HEK293 (cell line): ENCODE measurements around the gene BTRC.

Experiments
- MEIS1 ChIP-seq: sonication (generic); formaldehyde crosslinking; IDR thresholded peaks from 2 replicates; pipeline ENCODE4 v1.8.1; 2022; ENCODE audit warnings: missing genetic modification reagents, mild to moderate bottlenecking, borderline replicate concordance
- ZNF341 ChIP-seq: fragments of 450-650 bp; formaldehyde crosslinking; IDR thresholded peaks from 2 replicates; pipeline ENCODE4; 2016; ENCODE audit warnings: low read depth, missing biosample characterization, missing genetic modification characterization
- ZNF555 ChIP-seq: fragments of 450-650 bp; formaldehyde crosslinking; conservative IDR thresholded peaks from 2 replicates; pipeline ENCODE4 v1.5.1; 2017; ENCODE audit warnings: missing biosample characterization, mild to moderate bottlenecking, missing genetic modification characterization, inconsistent platforms
- TF ChIP-seq, protein P1 (sequence below): fragments of 450-650 bp; formaldehyde crosslinking; IDR thresholded peaks from 2 replicates; pipeline ENCODE4 v1.5.1; 2016; ENCODE audit warnings: missing biosample characterization, missing genetic modification characterization, low read depth
- TF ChIP-seq, protein P2 (sequence below): fragments of 450-650 bp; formaldehyde crosslinking; IDR thresholded peaks from 2 replicates; pipeline ENCODE4 v1.5.1; 2016; ENCODE audit warnings: missing biosample characterization, missing genetic modification characterization
- TF ChIP-seq, protein P3 (sequence below): fragments of 450-650 bp; formaldehyde crosslinking; IDR thresholded peaks from 2 replicates; pipeline ENCODE4 v1.5.1; 2017; ENCODE audit warnings: missing biosample characterization, missing genetic modification characterization

DNA sequence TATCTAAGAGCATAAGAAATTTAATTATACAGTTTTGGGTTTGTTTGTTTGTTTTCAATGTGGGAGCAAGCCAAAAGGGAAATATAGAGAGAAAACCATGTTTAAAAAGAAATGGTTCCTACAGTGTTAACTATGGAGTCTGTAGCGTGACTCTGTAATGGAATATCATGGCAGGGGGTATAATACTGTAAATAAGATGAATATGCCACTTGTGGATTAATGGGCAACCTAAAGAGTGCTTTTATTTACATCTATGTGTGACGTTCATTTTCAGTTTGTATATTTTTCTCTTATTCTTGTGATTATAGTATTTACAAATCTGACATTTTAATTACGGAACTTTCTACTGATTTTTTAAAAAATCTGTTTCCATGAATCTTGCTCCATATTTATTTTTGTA, 138.2 kb downstream of the BTRC start:
- TF ChIP-seq, protein P1, sequence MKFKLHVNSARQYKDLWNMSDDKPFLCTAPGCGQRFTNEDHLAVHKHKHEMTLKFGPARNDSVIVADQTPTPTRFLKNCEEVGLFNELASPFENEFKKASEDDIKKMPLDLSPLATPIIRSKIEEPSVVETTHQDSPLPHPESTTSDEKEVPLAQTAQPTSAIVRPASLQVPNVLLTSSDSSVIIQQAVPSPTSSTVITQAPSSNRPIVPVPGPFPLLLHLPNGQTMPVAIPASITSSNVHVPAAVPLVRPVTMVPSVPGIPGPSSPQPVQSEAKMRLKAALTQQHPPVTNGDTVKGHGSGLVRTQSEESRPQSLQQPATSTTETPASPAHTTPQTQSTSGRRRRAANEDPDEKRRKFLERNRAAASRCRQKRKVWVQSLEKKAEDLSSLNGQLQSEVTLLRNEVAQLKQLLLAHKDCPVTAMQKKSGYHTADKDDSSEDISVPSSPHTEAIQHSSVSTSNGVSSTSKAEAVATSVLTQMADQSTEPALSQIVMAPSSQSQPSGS (tag by site-specific recombination) = no peak
- TF ChIP-seq, protein P2, sequence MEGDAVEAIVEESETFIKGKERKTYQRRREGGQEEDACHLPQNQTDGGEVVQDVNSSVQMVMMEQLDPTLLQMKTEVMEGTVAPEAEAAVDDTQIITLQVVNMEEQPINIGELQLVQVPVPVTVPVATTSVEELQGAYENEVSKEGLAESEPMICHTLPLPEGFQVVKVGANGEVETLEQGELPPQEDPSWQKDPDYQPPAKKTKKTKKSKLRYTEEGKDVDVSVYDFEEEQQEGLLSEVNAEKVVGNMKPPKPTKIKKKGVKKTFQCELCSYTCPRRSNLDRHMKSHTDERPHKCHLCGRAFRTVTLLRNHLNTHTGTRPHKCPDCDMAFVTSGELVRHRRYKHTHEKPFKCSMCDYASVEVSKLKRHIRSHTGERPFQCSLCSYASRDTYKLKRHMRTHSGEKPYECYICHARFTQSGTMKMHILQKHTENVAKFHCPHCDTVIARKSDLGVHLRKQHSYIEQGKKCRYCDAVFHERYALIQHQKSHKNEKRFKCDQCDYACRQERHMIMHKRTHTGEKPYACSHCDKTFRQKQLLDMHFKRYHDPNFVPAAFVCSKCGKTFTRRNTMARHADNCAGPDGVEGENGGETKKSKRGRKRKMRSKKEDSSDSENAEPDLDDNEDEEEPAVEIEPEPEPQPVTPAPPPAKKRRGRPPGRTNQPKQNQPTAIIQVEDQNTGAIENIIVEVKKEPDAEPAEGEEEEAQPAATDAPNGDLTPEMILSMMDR = no peak
- TF ChIP-seq ZNF341 = no peak
- no peak for TF ChIP-seq MEIS1 (CRISPR knock-in tag)
- TF ChIP-seq ZNF555 (tag by site-specific recombination) = no peak
- TF ChIP-seq, protein P3, sequence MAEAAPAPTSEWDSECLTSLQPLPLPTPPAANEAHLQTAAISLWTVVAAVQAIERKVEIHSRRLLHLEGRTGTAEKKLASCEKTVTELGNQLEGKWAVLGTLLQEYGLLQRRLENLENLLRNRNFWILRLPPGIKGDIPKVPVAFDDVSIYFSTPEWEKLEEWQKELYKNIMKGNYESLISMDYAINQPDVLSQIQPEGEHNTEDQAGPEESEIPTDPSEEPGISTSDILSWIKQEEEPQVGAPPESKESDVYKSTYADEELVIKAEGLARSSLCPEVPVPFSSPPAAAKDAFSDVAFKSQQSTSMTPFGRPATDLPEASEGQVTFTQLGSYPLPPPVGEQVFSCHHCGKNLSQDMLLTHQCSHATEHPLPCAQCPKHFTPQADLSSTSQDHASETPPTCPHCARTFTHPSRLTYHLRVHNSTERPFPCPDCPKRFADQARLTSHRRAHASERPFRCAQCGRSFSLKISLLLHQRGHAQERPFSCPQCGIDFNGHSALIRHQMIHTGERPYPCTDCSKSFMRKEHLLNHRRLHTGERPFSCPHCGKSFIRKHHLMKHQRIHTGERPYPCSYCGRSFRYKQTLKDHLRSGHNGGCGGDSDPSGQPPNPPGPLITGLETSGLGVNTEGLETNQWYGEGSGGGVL (tag by site-specific recombination) = no peak
